NCI-H748 (cell line): ENCODE measurements around the gene ATL2.
A peak's percentile ranks its signal among the peaks of the same experiment; 100 is the strongest.
"Not testable (repeated sequence)": the region's sequence is repeated elsewhere in the genome, so short reads cannot be mapped to it uniquely, and the experiment has no call there.

Source experiments
- DNase-seq: peaks from one replicate; lab custom pipeline; 2025; ENCODE audit not compliant: unreplicated experiment; lab: John Stamatoyannopoulos, UW

Gene ATL2

DNA sequence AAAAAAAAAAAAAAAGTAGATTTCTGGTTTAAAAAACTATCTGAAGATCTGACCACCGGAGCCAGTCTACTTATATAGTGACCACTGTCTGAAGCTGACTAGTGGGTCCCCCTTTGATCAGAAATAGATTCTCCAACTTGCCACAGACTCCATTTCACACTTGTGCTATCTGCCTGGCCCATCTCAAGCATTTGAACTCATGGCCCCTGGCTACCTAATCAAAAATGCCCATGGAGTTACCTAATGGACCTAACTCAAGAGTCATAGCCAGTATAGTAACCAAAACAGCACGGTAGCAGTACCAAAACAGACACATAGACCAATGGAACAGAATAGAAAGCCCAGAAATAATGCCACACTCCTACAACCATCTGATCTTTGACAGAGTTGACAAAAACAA, 17.0 kb upstream of the ATL2 start:
- DNase-seq, result no peak

DNA sequence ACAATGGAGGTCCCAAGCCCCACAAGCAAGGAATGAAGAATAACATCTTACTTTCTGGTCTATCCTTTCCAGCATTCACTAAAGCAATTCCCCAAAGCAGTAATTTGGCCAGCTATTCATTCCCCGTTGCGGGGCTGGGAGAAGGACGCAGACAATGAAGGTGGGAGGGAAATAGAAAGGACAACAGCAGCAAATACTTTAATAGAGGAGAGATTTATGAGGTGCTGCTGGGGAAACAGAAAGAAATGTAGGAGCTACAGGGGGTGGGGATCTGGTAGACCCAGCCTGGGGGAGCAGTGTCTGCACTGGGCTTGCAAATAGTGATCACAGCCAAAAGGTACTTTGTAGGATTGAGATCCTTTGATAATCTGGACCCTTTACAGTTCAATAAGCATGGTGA, 13.9 kb upstream of the ATL2 start:
- DNase-seq, result no peak

DNA sequence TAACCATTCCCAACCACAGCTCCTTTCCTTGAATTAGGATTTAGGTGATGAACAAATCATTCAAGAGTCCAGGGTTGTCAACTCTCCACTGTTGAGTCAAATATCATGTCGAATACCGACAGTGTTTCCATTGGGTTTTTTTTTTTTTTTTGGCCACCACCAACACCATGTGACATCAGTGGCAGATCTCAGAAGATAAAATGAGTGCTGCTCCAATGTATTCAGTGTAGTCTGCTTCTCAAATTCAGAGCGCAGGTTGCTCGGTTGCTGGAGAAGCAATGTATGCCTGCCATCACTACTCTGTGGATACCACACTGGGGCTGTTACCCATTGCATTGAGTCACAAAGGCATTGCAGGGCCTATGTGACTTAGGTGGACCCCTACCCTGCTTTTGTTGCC, 10.8 kb upstream of the ATL2 start:
- DNase-seq, result no peak

DNA sequence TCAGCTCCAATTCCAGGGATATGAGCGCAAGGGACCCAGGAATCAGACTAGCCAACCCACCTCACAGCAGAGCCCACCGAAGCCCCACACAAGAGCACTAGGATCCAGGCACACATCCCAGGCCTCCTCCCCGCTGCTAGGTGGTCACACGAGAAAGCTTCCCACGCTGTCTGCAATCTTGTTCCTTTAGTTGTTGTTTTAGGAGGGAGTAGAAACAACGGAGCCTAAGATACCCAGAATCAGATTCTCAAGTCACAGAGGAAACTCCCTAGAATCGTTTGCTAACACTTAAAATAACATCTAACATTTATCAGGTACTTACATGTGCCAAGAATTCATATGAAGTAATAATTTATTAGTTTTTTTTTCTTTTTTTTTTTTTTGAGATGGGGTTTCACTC, 9.7 kb upstream of the ATL2 start:
- no peak for DNase-seq

DNA sequence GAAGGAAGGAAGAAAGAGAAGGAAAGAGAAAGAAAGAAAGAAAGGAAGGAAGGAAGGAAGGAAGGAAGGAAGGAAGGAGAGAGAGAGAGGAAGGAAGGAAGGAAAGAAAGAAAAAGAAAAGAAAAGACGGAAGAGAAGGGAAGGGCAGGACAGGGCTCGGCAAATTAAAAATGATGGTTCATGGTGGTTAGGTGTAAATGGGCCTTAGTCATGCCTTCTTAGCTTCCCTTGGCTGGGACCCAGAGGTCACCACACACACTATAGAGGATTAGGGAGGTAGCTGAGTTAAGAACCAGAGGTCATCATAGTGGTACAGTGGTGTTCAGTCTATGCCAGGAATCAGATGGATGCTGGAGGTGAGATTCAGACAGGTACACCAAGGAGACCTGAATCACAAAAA, 9.3 kb upstream of the ATL2 start:
- no peak for DNase-seq

DNA sequence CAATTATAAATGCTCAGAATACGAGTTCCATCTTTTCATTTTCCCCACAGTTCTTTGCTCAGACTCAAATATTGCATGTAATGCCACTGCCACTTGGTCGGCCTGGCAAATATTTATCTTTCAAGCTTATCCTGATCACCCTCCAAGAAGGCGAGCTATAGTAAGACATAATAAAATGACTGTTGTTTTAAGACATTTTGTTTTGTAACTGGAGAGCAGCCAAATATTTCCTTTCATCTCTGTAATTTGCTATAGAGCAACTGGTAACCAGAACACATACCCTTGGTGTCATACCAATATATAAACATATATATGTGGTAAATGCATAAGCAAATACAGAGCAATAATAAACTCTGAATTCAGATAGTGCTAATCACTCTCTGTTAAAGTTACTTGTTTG, 7.3 kb upstream of the ATL2 start:
- DNase-seq, result no peak

DNA sequence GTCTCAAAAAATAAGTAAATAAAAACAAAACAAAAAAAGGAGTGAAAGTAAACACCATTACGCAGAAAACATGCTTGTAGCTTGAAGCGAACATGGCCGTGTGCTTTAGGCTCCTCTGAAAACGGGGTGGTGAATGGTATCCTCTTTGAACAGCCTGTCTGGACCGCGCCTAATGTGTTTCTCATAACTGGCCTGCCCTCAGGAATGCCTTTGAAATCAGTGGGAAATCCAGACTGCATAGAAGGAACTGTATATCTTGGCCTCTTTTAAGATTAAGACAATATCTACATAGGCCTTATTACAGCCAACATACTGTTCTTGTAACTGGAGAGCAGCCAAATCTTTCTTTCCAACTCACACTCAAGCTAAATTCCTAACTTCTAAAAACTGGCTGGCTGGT, 6.7 kb upstream of the ATL2 start:
- not testable (repeated sequence) for DNase-seq

DNA sequence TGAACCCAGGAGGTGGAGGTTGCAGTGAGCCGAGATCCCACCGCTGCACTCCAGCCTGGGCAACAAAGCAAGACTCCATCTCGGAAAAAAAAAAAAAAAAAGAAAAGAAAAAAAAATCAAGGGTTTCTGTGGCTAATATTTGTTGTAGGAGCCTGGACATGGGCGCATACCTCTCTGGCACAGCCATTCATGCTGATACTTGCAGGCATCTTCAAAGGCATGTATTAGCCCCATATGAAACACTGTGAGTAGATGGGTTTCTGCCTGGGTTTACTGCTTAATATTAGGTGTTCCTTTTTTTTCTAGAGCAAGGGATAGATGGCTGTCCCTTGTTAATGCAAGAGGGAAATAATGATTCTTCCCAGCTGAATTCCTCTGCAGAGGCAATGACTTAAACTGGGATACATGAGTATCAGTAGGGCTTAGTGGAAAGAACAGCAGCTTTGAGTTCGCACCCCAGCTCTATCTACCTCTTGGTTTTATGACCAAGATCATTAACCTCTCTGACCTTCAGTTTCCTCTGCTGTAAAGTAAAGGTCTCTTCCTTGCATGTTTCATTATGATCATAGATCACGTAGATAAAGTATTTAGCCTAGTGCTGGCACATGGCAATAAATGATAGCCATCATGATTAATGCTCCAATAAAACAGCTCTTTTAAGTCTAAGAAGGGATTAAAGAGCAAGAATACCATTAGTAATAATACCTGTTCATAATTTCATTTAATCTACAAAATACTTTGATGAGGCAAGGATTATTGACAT, 4.5 kb upstream of the ATL2 start:
- DNase-seq, result no peak

DNA sequence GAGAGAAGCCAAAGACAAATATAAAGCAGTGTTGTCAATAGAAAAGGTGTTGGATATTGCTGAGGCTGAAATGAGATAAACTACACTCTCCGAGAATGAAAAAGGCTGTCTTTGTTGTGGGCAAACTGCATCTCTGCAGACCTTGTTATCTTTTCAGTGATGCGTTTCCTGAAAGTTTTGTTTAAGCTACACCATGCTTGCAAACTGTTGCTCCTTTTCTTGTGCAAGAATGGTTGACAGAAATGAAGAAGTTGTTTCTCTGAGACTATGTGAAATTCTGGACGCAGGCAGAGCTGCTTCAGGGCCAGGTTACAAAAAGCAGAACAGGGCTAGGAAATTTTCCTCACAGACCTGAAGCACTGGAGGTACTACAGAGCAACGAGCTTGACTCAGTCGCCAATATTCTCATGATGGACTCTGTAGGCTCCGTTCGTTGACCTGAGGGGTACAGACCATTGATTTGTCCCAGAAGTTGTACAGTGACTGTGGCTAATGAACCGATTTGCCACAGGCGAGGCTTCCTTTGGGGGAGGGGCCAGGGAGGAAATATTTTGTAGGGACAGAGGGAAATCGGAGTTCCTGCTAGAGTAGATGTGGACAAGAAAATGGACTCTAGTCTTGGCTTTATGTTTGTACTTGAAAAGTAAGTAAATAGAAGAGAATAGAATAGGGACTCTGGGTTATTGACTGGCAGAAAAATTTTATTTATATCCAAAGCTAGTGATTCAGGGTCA, 3.5 kb upstream of the ATL2 start:
- DNase-seq, result no peak

DNA sequence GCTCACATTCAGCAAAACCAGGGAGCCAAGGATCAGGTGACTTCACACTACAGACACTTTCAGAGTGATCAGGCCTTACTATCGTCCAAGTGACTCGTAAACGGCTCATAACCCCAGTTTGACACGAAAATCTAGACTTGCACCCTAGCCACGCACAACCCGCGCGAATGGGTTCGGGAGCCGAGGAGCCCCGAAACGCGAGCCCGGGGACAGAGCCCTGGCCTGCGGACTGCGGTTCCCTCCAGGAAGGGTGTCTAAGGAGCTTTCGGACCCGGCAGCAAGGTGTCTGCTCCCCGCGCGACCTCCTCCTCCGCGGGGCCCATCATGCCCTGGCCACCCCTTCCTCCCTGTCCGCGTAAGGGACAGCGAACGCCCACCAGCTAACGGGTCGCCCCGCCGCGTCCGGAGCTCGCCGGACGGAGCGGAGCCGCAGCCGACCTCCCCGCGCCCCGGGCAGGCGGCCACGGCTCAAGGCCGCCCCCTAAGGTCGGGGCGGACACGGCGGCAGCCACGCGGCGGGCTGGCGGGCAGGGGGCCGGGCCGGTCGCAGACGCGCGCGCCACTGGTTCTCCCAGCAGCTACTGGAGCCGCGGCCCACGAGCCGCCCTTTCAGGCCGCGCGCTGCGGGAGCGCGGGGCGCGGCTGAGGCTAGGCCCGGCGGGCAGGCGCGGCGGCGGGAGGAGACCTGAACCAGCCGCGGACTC, 575 bp downstream of the ATL2 start:
- peak; percentile 69 for DNase-seq

DNA sequence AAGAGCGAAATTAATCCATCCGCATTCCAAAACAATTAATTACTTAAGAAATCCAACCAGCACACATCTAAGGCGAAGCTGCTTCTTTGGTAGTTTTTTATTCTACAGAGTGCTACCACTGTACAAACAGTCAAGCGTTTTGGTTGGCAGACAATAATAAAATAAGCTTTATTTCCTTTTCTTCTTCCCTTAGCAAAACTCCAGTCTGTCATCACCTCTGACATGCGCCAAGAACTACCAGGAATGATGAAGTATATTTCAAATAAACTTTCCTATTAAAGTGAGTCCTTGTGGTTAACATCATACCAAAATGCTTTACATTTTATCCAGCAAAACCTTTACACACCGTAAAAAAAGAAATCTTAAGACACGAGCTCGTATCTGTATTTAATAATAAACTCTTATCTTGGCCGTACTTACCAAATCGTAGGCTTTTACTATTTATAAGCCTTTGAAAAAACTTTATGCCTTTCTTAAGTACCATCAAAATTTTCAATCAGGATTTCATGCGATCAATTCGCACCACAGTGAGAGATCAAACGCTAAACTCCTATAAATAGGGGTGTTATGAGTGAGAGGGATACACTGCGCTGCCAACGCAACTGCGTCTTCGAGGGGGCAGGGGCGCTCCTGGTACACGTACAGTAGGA, 1.3 kb downstream of the ATL2 start:
- no peak for DNase-seq

DNA sequence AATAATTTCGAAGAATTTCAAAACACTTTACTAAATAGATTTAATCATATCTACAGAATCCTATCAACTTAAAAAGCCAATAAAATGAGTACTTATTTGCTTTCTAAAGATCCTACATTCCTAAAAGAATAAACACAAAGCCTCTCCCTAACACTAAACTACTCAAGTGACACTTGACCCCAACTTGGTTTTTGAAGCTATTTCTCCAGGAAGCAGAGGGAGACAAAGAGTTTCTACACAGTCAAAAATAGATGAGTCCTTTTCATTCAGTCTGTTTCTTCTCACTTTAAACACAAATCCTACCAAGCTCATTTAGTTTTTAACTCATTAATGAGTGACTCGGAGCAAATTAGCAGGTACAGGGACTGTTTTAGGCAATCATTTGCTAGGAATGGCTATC, 2.1 kb downstream of the ATL2 start:
- DNase-seq, result no peak

DNA sequence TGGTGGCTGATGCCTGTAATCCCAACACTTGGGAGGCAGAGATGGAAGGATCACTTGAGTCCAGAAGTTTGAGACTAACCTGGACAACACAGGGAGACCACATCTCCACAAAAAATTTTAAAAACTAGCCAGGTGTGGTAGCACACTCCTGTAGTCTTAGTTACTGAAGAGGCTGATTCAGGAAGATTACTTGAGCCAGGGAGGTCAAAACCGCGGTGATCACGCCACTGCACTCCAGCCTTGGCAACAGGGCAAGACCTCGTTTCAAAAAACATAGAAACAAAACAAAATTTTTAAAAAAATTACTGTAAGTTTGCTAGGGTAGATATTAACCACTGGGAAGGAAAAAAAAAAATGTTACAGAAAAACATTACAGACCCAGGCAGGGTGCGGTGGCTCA, 5.8 kb downstream of the ATL2 start:
- DNase-seq, result no peak

DNA sequence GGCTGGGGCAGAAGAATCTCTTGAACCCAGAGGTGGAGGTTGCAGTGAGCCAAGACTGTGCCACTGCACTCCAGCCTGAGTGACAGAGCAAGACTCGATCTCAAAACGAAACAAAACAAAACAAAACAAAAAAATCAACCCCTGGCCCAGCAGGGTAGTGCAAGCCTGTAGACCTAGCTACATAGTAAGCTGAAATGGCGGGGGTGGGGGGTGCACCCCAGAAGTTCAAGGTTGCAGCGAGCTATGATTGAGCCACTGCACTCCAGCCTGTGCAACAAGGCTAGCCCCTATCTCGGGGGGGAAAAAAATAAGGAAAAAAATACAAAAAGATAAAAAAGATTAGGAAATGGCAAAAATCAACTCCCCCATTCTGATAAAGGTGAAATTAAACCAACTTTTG, 6.4 kb downstream of the ATL2 start:
- DNase-seq, result no peak

DNA sequence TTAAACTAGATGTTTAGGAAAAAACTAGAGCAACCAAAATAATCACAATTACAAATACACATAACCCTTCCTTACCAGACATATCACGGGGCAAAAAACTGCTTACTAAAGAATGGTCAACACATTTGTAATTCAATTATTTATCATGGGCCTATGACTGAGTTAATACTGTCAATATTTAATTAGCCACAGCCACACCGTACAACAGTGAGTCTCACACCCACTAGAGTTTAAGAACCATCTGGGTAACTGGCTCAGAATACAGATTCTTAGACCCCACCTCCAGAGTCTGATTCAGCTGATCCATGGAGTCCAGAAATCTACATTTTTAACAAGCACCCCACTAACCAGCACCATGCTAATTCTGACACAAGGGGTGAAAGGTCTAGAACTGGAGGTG, 14.8 kb downstream of the ATL2 start:
- no peak for DNase-seq

DNA sequence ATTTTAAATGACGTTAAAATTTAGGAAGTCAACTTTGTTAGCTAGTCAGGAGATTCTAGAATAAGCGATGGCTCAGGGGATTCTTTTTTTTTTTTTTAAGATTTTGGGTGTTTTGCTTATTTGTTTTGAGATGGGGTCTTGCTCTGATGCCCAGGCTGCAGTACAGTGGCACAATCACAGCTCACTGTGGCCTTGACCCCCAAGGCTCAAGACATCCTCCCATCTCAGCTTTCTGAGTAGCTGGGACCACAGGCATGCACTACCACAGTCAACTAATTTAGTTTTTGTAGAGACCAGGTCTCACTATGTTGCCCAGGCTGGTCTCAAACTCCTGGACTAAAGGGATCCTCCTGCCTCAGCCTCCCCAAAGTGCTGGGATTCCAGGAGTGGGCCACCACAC, 16.9 kb downstream of the ATL2 start:
- no peak for DNase-seq

DNA sequence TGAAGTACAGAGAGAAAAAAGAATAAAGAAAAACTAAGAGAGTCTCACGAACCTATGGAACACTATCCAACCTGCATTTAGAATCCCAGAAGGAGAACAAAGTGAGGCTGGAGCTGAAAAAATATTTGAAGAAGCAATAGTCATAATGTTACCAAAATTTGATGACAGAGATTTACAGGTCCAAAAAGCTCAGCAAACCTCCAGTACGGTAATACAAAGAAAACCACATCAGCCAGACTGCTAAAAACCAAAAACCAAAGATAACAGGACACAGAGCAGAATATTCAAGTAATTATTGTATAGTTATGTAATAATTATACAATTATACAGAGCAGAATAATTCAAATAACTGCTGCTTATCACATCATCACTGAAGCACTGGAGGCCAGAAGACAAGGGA, 23.7 kb downstream of the ATL2 start:
- no peak for DNase-seq

DNA sequence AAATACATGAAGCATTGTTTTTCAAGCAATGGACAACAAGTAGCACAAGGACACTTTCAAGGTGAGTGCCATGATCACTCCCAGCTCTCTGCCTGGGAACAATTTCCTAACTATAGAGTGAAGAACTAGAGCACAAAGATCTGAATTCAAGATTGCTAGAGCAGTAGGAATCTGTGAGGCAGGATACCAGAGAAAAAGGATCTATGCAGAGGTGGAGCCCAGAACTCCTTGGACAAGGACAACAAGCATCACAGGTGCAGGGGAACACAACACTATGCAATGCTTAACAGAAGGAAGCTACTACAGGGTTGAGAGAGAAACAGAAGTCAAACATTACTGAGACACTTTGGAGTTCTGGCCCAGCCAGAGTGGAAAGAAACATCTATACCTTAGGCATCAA, 24.7 kb downstream of the ATL2 start:
- DNase-seq, result no peak

DNA sequence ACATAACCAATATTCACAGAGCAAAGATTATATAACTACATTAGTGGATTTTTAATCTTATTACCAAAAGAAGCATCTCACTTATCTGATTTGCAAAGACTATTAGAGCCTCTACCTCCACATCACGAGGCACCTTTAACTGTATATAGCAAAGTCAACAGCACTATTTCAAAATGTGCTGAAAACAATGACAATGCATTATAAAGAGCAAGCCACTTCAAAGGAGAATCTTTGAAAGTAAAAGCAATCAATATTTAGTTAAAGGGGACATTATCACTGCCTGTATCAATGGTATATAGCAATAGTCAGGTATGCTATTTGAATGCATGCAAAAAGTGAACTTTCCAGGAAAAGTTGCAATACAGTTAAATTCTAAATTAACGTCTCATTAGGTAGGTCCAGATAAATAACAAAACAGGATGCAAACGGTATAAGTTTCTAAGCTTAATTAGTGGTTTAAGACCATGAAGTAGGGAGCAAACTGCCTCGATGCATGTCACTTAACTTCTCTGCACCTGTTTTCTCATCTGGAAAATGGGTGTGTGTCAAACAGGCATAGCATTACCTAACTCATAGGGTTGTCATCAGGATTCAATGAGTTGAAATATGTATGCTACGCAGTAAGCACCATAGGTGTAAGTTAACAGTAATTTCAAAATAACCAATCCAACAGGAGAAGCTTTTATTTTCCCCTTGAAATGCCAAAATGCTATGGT, 31.6 kb downstream of the ATL2 start:
- no peak for DNase-seq

DNA sequence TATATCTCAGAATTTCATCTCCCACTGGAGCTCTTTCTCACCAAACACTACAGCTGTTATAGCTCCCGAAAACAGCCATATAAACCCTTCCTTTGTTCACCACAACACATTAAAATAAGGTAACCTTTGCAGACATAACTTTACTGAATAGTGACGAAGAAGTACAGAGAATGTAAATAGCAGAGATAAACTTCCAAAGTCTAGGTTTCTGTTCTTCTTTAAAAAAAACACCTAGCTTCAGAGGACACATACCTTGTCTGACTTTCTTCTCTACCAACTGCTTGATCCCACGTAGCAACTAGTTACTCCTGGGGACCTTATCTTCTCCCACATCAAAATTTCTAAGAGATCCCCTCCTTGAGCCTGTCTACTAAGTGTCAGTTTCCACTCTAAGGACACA, 32.3 kb downstream of the ATL2 start:
- DNase-seq, result no peak

DNA sequence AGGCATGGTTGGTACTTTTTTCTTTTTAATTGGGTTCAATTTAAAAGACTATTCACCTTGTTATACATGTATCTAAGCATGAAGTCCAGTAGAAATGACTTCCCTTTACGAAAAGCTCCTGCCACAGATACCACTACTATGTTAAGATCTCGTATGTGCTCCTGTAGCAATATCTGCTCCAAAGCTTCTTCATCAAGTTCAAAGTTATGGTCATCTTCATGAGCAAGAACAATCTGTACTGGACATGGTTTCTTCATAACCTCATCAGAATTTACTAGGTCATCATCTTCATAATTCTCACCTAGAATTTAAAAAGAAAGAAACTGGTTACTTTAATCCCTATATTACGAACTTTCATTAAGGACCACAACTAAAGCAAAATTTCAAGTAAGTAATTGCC, 33.9 kb downstream of the ATL2 start:
- no peak for DNase-seq
